ENCODE measurements around the gene SNX25.

SNX25 gene

DNA sequence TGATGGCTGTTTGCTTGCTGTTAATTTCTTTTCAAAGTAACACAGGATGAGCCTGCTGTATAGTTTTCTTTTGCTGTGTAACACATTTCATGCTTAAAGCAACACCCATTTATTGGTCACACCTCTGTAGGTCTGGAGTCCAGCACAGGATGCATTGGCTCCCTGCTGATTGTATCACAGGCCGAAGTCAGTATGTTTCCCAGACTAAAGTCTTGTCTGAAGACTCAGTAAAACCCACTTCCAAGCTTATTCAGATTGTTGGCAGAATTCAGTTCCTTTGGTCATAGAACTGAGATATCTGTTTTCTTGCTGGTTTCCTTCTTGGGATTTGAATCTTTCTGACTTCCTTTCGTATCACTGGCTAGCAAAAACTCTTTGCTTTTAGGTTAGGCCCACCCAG lies 132.0 kb downstream of the SNX25 start:
- H3K4me3 ChIP-seq (replicated peaks; ENCODE audit: low read depth, low read length): no peak overlapping the region
- DNase-seq (ENCODE audit: extremely low read depth, insufficient read length): no peak
- peaks cover 6% of the 10 kb centered on the region for H3K36me3 ChIP-seq (ENCODE audit: control insufficient read depth, insufficient read depth, low read length)
- no peak for TF ChIP-seq CTCF (IDR thresholded peaks at IDR 0.05; ENCODE audit: insufficient read depth, low read length, poor library complexity, severe bottlenecking)
- H3K27me3 ChIP-seq (replicated peaks; ENCODE audit: control insufficient read depth, insufficient read depth, low read length): no peaks in the 10 kb centered on the region

DNA sequence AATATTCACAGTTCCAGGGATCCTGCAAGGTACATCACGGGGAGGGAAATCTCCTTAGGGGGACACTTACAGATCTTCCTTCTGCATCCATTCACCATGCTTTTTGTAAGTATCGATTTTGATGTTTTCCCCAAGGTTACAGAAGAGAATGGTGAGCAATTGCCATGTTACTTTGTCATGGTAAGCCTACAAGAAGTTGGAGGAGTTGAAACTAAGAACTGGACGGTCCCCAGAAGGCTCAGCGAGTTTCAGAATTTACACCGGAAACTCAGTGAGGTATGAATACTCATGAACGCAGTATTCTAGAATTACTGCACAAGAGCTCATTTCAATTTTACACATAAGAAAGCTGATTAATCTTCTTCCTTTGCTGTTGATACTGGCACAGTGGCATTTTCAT lies 132.4 kb downstream of the SNX25 start:
- no peak for TF ChIP-seq CTCF (IDR thresholded peaks at IDR 0.05; ENCODE audit: insufficient read depth, low read length, poor library complexity, severe bottlenecking)
- H3K27me3 ChIP-seq (replicated peaks; ENCODE audit: control insufficient read depth, insufficient read depth, low read length): no peaks in the 10 kb centered on the region
- peak; percentile 56 for DNase-seq (ENCODE audit: extremely low read depth, insufficient read length)
- peaks cover 8% of the 10 kb centered on the region for H3K36me3 ChIP-seq (ENCODE audit: control insufficient read depth, insufficient read depth, low read length)
- H3K4me3 ChIP-seq (replicated peaks; ENCODE audit: low read depth, low read length): no peak overlapping the region

- DNase-seq (ENCODE audit: extremely low read depth, insufficient read length): peak; percentile 57
- peaks cover 12% of the 10 kb centered on the region for H3K36me3 ChIP-seq (ENCODE audit: control insufficient read depth, insufficient read depth, low read length)
- no peak overlapping the region for H3K4me3 ChIP-seq (replicated peaks; ENCODE audit: low read depth, low read length)
- H3K27me3 ChIP-seq (replicated peaks; ENCODE audit: control insufficient read depth, insufficient read depth, low read length): no peaks in the 10 kb centered on the region
- TF ChIP-seq CTCF (IDR thresholded peaks at IDR 0.05; ENCODE audit: insufficient read depth, low read length, poor library complexity, severe bottlenecking): no peak
Observed at GRCh38 chr4:185343726-185344581, 134.6 kb downstream of the SNX25 start.

DNA sequence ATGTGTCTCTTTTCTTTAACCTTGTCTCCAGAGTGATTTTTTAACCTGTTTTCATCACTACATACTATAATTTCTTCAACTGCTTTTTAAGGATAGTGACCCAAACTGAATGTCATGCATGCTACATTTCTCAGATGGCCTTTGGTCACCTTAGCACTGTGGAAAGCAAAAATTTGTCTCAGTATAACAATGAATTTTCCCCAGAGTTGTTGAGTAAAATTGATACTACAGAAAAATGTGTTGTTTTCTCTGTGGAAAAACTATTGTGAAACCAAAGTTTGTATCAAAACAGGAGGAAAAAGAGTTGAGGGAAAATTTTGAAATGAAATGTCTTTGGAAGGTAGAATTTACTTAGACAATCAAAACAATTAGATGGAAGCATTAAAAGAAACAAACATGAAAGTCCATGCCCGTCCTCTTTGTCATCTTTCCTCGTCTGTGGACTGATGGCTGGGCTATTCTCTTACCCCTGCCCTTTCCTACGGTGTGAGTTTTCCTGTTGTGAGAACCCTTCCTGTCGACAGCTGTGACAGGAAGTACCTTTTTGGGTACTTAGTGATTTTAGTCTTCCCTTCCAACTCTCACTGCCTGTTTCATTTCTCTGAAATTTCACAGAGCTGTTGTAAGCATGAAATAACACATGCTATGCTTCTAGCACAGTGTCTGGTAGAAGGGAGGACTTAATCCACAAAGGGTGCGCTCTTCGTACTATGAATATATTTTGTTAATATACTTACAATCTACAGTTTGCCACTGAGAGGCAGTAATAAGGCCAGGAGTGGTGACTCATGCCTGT lies 135.5 kb downstream of the SNX25 start:
- Histone ChIP-seq H3K36me3 (ENCODE audit: control insufficient read depth, insufficient read depth, low read length) (peaks cover 15% of the 10 kb centered on the region), H3K4me3 (replicated peaks; ENCODE audit: low read depth, low read length) (no peak overlapping the region), H3K27me3 (replicated peaks; ENCODE audit: control insufficient read depth, insufficient read depth, low read length) (no peaks in the 10 kb centered on the region)
- peak; percentile 10 for TF ChIP-seq CTCF (IDR thresholded peaks at IDR 0.05; ENCODE audit: insufficient read depth, low read length, poor library complexity, severe bottlenecking)
- DNase-seq (ENCODE audit: extremely low read depth, insufficient read length): peak; percentile 57

GRCh38 chr4:185346975-185347601 lies 137.7 kb downstream of the SNX25 start:
- Histone ChIP-seq H3K4me3 (replicated peaks; ENCODE audit: low read depth, low read length) (no peak overlapping the region), H3K27me3 (replicated peaks; ENCODE audit: control insufficient read depth, insufficient read depth, low read length) (no peaks in the 10 kb centered on the region), H3K36me3 (ENCODE audit: control insufficient read depth, insufficient read depth, low read length) (peaks cover 15% of the 10 kb centered on the region)
- DNase-seq (ENCODE audit: extremely low read depth, insufficient read length): no peak
- TF ChIP-seq CTCF (IDR thresholded peaks at IDR 0.05; ENCODE audit: insufficient read depth, low read length, poor library complexity, severe bottlenecking): no peak

Measured in GM06990 (cell line).